Lung (tissue), 12 donors: Measurements from ENCODE around the gene ARHGEF28. TPM values are rescaled to one million over a fixed set of nuclear protein-coding genes. Genes with fewer than 3 reads are reported as not detected.

Experiments
- ATAC-seq: fragments of 200-7000 bp; cut with Tn5 transposase; one replicate; pipeline ENCODE4 v1.9.1; 2020; ENCODE audit warnings: moderate number of reproducible peaks; ENCODE audit not compliant: insufficient read depth, low FRiP score
- DNase-seq, 3 donors: peaks; one replicate each; pipeline ENCODE4 v3.0.0-alpha.2; 2013 to 2017
- H3K27ac ChIP-seq, 2 donors: one replicate each; pipeline ENCODE4 v1.5.1; 2013; ENCODE audit warnings: mild to moderate bottlenecking in 2 of 2, moderate library complexity in 2 of 2, control low read depth in 1 of 2, inconsistent platforms in 1 of 2, low read depth in 1 of 2, low read length in 1 of 2
- H3K27me3 ChIP-seq, 3 donors: one replicate each; pipeline ENCODE4 v1.5.1; 2013; ENCODE audit warnings: low read length in 2 of 3; ENCODE audit not compliant: control insufficient read depth in 3 of 3, insufficient read depth in 3 of 3
- H3K36me3 ChIP-seq, 4 donors: one replicate each; pipeline ENCODE4 v1.5.1; 2013; ENCODE audit warnings: low read length in 4 of 4, mild to moderate bottlenecking in 1 of 4, moderate library complexity in 1 of 4; ENCODE audit not compliant: control insufficient read depth in 4 of 4, insufficient read depth in 4 of 4
- H3K4me1 ChIP-seq, 5 donors: one replicate each; pipeline ENCODE4 v1.5.1; 2013; ENCODE audit warnings: low read length in 5 of 5, mild to moderate bottlenecking in 2 of 5, moderate library complexity in 1 of 5; ENCODE audit not compliant: control insufficient read depth in 5 of 5, insufficient read depth in 5 of 5
- H3K4me3 ChIP-seq: one replicate; pipeline ENCODE4 v1.5.1; 2013; ENCODE audit warnings: mild to moderate bottlenecking, control low read depth, moderate library complexity
- H3K9ac ChIP-seq, 2 donors: one replicate each; pipeline ENCODE4 v1.5.1; 2013; ENCODE audit warnings: low read length in 2 of 2, control low read depth in 1 of 2; ENCODE audit not compliant: insufficient read depth in 1 of 2
- H3K9me3 ChIP-seq, 4 donors: one replicate each; pipeline ENCODE4 v1.5.1; 2013; ENCODE audit warnings: low read length in 3 of 4, mild to moderate bottlenecking in 1 of 4, moderate library complexity in 1 of 4; ENCODE audit not compliant: control insufficient read depth in 4 of 4, insufficient read depth in 3 of 4
- CTCF ChIP-seq: IDR thresholded peaks from 2 replicates; pipeline ENCODE4 v1.5.1; 2012; ENCODE audit warnings: mild to moderate bottlenecking; ENCODE audit errors: control extremely low read depth, extremely low read depth
- WGBS, 2 donors: extraction: QIAGEN DNeasy Blood & Tissue Kit; methylation state at CpG; one replicate each; pipeline ENCODE4 v1.1.7; 2013; 5-methylcytosine and 5-hydroxymethylcytosine counted together
- polyA plus RNA-seq, 2 donors: library from polyadenylated mRNA; stranded (reverse); fragments of 200-250 nt; gene quantifications; one replicate each; pipeline ENCODE4 v1.2.1, GENCODE V29; 2013
- total RNA-seq, 2 donors: library from RNA; depleted of rRNA in 1 of 2; stranded (reverse); fragments of >200 nt in 1 of 2; gene quantifications; one replicate each; pipeline ENCODE4 v1.2.1, GENCODE V29; 2014 to 2021
- donor health status: control.
- donor health status: control.
- donor health status: Bipolar disorder and iron deficiency.
- donor health status: healthy.
- donor health status: DM: yes; HTN: yes; CAD: no.

ARHGEF28 gene
- total and polyA plus RNA-seq, 4 donors: 3.0 to 13.0 (median 10.0) TPM

- no peak for DNase-seq
- no peak for ATAC-seq
- Histone ChIP-seq H3K4me3 (no peak overlapping the region), H3K36me3 (no peaks in the 10 kb centered on the region), H3K27me3 (no peaks in the 10 kb centered on the region), H3K9ac (no peak overlapping the region), H3K27ac (no peak overlapping the region), H3K9me3 (no peaks in the 10 kb centered on the region), H3K4me1 (peaks cover 0 to 17% (median 3%) of the 10 kb centered on the region in 5 donors)
- TF ChIP-seq CTCF: no peak
- WGBS, 2 donors: 72 to 75% methylated on average over 3 of the region's 3 CpGs
Measured at GRCh38 chr5:73719632-73720031, 93.6 kb downstream of the ARHGEF28 start.

- Histone ChIP-seq H3K4me1 (peaks cover 0 to 17% (median 3%) of the 10 kb centered on the region in 5 donors), H3K9ac (no peak overlapping the region), H3K4me3 (no peak overlapping the region), H3K27ac (no peak overlapping the region), H3K36me3 (no peaks in the 10 kb centered on the region), H3K27me3 (no peaks in the 10 kb centered on the region), H3K9me3 (no peaks in the 10 kb centered on the region)
- ATAC-seq: no peak
- 57 to 62% methylated on average over 1 of the region's 1 CpG for WGBS, 2 donors
- no peak for TF ChIP-seq CTCF
- peak; percentile 73 to 89 (median 87) for DNase-seq
Measured at GRCh38 chr5:73722231-73722630, 96.2 kb downstream of the ARHGEF28 start.

GRCh38 chr5:73726071-73726470, 100.1 kb downstream of the ARHGEF28 start:
- no peaks in the 10 kb centered on the region for H3K9me3 ChIP-seq
- H3K36me3 ChIP-seq: no peaks in the 10 kb centered on the region
- no peak for ATAC-seq
- H3K27ac ChIP-seq: no peak overlapping the region
- no peak overlapping the region for H3K9ac ChIP-seq
- no peak for TF ChIP-seq CTCF
- no peak for DNase-seq
- peaks cover 0 to 17% (median 1%) of the 10 kb centered on the region in 5 donors for H3K4me1 ChIP-seq
- H3K4me3 ChIP-seq: no peak overlapping the region
- no peaks in the 10 kb centered on the region for H3K27me3 ChIP-seq

GRCh38 chr5:73726606-73727231, 100.7 kb downstream of the ARHGEF28 start:
- peaks cover 0 to 10% (median 0%) of the 10 kb centered on the region in 5 donors for H3K4me1 ChIP-seq
- no peak overlapping the region for H3K4me3 ChIP-seq
- H3K9me3 ChIP-seq: no peaks in the 10 kb centered on the region
- WGBS, 2 donors: 80 to 83% methylated on average over 5 of the region's 5 CpGs
- no peaks in the 10 kb centered on the region for H3K27me3 ChIP-seq
- TF ChIP-seq CTCF: no peak
- ATAC-seq: no peak
- no peaks in the 10 kb centered on the region for H3K36me3 ChIP-seq
- no peak for DNase-seq
- no peak overlapping the region for H3K27ac ChIP-seq
- no peak overlapping the region for H3K9ac ChIP-seq
